Left kidney (tissue), 2 donors: ENCODE measurements around the gene CAMTA1. TPM values are rescaled to one million over a fixed set of nuclear protein-coding genes. Genes with fewer than 3 reads are reported as not detected.
A peak's percentile ranks its signal among the peaks of the same experiment; 100 is the strongest.

Source experiments
- DNase-seq: peaks from one replicate; pipeline ENCODE4 v3.0.0-alpha.2; 2013
- polyA plus RNA-seq: library from polyadenylated mRNA; unstranded; fragments of 120-200 nt; gene quantifications from one replicate; pipeline ENCODE4 v1.2.1, GENCODE V29; 2013; ENCODE audit not compliant: insufficient read length

The CAMTA1 gene
- polyA plus RNA-seq, 1 donor, result 88.8 TPM

GRCh38 chr1:6775261-6776043 is 9.8 kb upstream of the CAMTA1 start:
- no peak for DNase-seq

- no peak for DNase-seq
These were observed 8.9 kb upstream of the CAMTA1 start for GRCh38 chr1:6776389-6776788.

- DNase-seq, result no peak
These were observed 8.4 kb upstream of the CAMTA1 start for GRCh38 chr1:6776895-6777294.

GRCh38 chr1:6777813-6778212 is 7.4 kb upstream of the CAMTA1 start:
- DNase-seq, result no peak

- DNase-seq, result no peak
These were observed 6.0 kb upstream of the CAMTA1 start for GRCh38 chr1:6779089-6779805.

GRCh38 chr1:6782151-6782550 is 3.1 kb upstream of the CAMTA1 start:
- no peak for DNase-seq

GRCh38 chr1:6783221-6783620 is 2.0 kb upstream of the CAMTA1 start:
- DNase-seq, result no peak

GRCh38 chr1:6783936-6784559 is 1.2 kb upstream of the CAMTA1 start:
- DNase-seq, result no peak

GRCh38 chr1:6784560-6785317 is 515 bp upstream of the CAMTA1 start:
- DNase-seq, result peak; percentile 100

GRCh38 chr1:6785728-6786505 is 663 bp downstream of the CAMTA1 start:
- peak; percentile 21 for DNase-seq

GRCh38 chr1:6788946-6789345 is 3.7 kb downstream of the CAMTA1 start:
- DNase-seq, result no peak

GRCh38 chr1:6790146-6790545 is 4.9 kb downstream of the CAMTA1 start:
- DNase-seq, result no peak

- peak; percentile 48 for DNase-seq
These were observed 8.9 kb downstream of the CAMTA1 start for GRCh38 chr1:6794164-6794563.

- DNase-seq, result no peak
These were observed 9.9 kb downstream of the CAMTA1 start for GRCh38 chr1:6795203-6795602.

GRCh38 chr1:6795661-6796060 is 10.4 kb downstream of the CAMTA1 start:
- DNase-seq, result no peak

GRCh38 chr1:6796095-6796494 is 10.8 kb downstream of the CAMTA1 start:
- DNase-seq, result no peak

- DNase-seq, result no peak
These were observed 14.2 kb downstream of the CAMTA1 start for GRCh38 chr1:6799499-6799898.

GRCh38 chr1:6800745-6801144 is 15.5 kb downstream of the CAMTA1 start:
- DNase-seq, result no peak

GRCh38 chr1:6801199-6801598 is 15.9 kb downstream of the CAMTA1 start:
- DNase-seq, result no peak

- DNase-seq, result no peak
These were observed 16.7 kb downstream of the CAMTA1 start for GRCh38 chr1:6801966-6802365.

- DNase-seq, result no peak
These were observed 17.2 kb downstream of the CAMTA1 start for GRCh38 chr1:6802454-6802853.

GRCh38 chr1:6802893-6803292 is 17.6 kb downstream of the CAMTA1 start:
- DNase-seq, result no peak
